ENCODE results near the gene HINFP. TPM values are rescaled to one million over a fixed set of nuclear protein-coding genes. Genes with fewer than 3 reads are reported as not detected.

HINFP gene
- total and polyA plus RNA-seq, 9 of the 15 experiments (the other 6 are each of a cell fraction or from before 2014, with no cell fraction given): 13.8 to 34.1 (median 22.5) TPM

- TF ChIP-seq, protein P1, sequence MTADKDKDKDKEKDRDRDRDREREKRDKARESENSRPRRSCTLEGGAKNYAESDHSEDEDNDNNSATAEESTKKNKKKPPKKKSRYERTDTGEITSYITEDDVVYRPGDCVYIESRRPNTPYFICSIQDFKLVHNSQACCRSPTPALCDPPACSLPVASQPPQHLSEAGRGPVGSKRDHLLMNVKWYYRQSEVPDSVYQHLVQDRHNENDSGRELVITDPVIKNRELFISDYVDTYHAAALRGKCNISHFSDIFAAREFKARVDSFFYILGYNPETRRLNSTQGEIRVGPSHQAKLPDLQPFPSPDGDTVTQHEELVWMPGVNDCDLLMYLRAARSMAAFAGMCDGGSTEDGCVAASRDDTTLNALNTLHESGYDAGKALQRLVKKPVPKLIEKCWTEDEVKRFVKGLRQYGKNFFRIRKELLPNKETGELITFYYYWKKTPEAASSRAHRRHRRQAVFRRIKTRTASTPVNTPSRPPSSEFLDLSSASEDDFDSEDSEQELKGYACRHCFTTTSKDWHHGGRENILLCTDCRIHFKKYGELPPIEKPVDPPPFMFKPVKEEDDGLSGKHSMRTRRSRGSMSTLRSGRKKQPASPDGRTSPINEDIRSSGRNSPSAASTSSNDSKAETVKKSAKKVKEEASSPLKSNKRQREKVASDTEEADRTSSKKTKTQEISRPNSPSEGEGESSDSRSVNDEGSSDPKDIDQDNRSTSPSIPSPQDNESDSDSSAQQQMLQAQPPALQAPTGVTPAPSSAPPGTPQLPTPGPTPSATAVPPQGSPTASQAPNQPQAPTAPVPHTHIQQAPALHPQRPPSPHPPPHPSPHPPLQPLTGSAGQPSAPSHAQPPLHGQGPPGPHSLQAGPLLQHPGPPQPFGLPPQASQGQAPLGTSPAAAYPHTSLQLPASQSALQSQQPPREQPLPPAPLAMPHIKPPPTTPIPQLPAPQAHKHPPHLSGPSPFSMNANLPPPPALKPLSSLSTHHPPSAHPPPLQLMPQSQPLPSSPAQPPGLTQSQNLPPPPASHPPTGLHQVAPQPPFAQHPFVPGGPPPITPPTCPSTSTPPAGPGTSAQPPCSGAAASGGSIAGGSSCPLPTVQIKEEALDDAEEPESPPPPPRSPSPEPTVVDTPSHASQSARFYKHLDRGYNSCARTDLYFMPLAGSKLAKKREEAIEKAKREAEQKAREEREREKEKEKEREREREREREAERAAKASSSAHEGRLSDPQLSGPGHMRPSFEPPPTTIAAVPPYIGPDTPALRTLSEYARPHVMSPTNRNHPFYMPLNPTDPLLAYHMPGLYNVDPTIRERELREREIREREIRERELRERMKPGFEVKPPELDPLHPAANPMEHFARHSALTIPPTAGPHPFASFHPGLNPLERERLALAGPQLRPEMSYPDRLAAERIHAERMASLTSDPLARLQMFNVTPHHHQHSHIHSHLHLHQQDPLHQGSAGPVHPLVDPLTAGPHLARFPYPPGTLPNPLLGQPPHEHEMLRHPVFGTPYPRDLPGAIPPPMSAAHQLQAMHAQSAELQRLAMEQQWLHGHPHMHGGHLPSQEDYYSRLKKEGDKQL (CRISPR knock-in tag; IDR thresholded peaks at IDR 0.05; ENCODE audit: borderline replicate concordance): no peak
- TF ChIP-seq, protein P2, sequence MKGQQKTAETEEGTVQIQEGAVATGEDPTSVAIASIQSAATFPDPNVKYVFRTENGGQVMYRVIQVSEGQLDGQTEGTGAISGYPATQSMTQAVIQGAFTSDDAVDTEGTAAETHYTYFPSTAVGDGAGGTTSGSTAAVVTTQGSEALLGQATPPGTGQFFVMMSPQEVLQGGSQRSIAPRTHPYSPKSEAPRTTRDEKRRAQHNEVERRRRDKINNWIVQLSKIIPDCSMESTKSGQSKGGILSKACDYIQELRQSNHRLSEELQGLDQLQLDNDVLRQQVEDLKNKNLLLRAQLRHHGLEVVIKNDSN (CRISPR knock-in tag; IDR thresholded peaks at IDR 0.05): no peak
- TF ChIP-seq ZNF165 (CRISPR knock-in tag; IDR thresholded peaks at IDR 0.05; ENCODE audit: borderline replicate concordance) (no peak), RCOR1 (IDR thresholded peaks at IDR 0.05; ENCODE audit: borderline replicate concordance in 1 of 2, low read depth in 2 of 2, low read length in 2 of 2) (peak; percentile 15 to 61; a peak in 3 of 4 replicates), CBX5 (IDR thresholded peaks at IDR 0.05; ENCODE audit: borderline replicate concordance, low read depth) (no peak), ZNF408 (CRISPR knock-in tag; IDR thresholded peaks at IDR 0.05; ENCODE audit: low read depth) (no peak), CBX8 (IDR thresholded peaks at IDR 0.05; ENCODE audit: borderline replicate concordance, extremely low read depth, low read depth, low read length, poor library complexity, severe bottlenecking) (no peak), ZNF282 (CRISPR knock-in tag; IDR thresholded peaks at IDR 0.05) (no peak), ZNF76 (CRISPR knock-in tag; IDR thresholded peaks at IDR 0.05; ENCODE audit: borderline replicate concordance) (0 out of 2 replicates have a peak, but pooled peaks have one; percentile 32), NKRF (IDR thresholded peaks at IDR 0.05; ENCODE audit: borderline replicate concordance) (peak; percentile 17; the same call in 1 of the 2 replicates), NFE2L1 (tag; IDR thresholded peaks at IDR 0.05; ENCODE audit: borderline replicate concordance, low read depth) (no peak), NCOR1 (IDR thresholded peaks at IDR 0.05) (peak; percentile 30; the same call in 1 of the 2 replicates)
- TF ChIP-seq, protein P3, sequence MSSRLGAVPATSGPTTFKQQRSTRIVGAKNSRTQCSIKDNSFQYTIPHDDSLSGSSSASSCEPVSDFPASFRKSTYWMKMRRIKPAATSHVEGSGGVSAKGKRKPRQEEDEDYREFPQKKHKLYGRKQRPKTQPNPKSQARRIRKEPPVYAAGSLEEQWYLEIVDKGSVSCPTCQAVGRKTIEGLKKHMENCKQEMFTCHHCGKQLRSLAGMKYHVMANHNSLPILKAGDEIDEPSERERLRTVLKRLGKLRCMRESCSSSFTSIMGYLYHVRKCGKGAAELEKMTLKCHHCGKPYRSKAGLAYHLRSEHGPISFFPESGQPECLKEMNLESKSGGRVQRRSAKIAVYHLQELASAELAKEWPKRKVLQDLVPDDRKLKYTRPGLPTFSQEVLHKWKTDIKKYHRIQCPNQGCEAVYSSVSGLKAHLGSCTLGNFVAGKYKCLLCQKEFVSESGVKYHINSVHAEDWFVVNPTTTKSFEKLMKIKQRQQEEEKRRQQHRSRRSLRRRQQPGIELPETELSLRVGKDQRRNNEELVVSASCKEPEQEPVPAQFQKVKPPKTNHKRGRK (tag; IDR thresholded peaks at IDR 0.05): no peak
Measured at GRCh38 chr11:119106564-119107537, 14.5 kb upstream of the HINFP start, which contains the start of gene C2CD2L (continued).
